Fibroblast of the aortic adventitia (primary cell): ENCODE data around the gene MPZL3. TPM values are rescaled to one million over a fixed set of nuclear protein-coding genes. Genes with fewer than 3 reads are reported as not detected.

Experiments used
- DNase-seq: peaks from one replicate; pipeline ENCODE4 v3.0.0-alpha.2; 2010; ENCODE audit warnings: low read depth
- H3K4me3 ChIP-seq: 2 replicates; pipeline ENCODE4 v1.5.1; 2011; ENCODE audit warnings: low read depth, mild to moderate bottlenecking, control low read depth, low read length, moderate library complexity
- total RNA-seq: library from RNA; depleted of rRNA; stranded (reverse); fragments of >200 nt; gene quantifications from 2 replicates; pipeline ENCODE4 v1.2.3, GENCODE V29; 2012; ENCODE audit warnings: low replicate concordance
- TF ChIP-seq, protein P1 (sequence below): IDR thresholded peaks from 2 replicates; pipeline ENCODE4 v1.5.1; 2011; ENCODE audit warnings: mild to moderate bottlenecking, low read length, control low read depth, inconsistent platforms; ENCODE audit not compliant: insufficient read depth

The MPZL3 gene
- total RNA-seq, 1 donor, result 0.45 TPM

- peak; percentile 9 for DNase-seq
- H3K4me3 ChIP-seq, result no peak overlapping the region
- TF ChIP-seq, protein P1, sequence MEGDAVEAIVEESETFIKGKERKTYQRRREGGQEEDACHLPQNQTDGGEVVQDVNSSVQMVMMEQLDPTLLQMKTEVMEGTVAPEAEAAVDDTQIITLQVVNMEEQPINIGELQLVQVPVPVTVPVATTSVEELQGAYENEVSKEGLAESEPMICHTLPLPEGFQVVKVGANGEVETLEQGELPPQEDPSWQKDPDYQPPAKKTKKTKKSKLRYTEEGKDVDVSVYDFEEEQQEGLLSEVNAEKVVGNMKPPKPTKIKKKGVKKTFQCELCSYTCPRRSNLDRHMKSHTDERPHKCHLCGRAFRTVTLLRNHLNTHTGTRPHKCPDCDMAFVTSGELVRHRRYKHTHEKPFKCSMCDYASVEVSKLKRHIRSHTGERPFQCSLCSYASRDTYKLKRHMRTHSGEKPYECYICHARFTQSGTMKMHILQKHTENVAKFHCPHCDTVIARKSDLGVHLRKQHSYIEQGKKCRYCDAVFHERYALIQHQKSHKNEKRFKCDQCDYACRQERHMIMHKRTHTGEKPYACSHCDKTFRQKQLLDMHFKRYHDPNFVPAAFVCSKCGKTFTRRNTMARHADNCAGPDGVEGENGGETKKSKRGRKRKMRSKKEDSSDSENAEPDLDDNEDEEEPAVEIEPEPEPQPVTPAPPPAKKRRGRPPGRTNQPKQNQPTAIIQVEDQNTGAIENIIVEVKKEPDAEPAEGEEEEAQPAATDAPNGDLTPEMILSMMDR, result peak; percentile 22
These were observed 38.8 kb upstream of the MPZL3 start for GRCh38 chr11:118290923-118291322.

GRCh38 chr11:118289401-118289800 is 37.2 kb upstream of the MPZL3 start:
- peak; percentile 3 for DNase-seq
- no peak overlapping the region for H3K4me3 ChIP-seq
- TF ChIP-seq, protein P1, result no peak

DNA sequence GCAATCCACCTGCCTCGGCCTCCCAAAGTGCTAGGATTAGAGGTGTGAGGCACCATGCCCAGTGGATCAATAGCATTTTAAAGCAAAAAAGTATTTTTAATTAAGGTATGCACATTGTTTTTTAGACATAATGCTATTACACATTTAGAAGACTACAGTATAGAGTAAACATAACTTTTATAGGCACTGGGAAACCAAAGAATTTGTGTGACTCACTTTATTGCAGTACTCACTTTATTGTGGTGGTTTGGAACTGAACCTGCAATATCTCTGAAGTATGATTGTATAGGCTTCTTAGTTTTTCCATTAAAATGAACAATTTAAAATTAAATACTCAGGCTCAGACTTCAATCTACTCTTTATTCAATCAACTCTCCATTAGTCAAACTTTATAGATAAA is 34.8 kb upstream of the MPZL3 start:
- H3K4me3 ChIP-seq, result no peak overlapping the region
- TF ChIP-seq, protein P1, result no peak
- DNase-seq, result peak; percentile 2

DNA sequence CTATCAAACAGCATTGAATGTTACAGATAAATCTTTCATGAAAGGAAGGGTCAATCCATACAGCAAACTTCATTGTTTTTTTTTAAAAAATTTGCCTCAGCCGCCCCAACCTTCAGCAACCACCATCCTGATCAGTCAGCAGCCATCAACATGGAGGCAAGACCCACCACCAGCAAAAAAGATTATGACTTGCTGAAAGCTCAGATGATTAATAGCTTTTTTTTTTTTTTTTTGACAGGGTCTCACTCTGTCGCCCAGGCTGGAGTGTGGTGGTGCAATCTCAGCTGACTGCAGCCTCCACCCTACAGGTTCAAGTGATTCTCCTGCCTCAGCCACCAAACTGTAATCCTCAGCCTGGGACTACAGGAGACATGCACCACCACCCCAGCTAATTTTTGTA is 34.4 kb upstream of the MPZL3 start:
- H3K4me3 ChIP-seq, result no peak overlapping the region
- no peak for DNase-seq
- TF ChIP-seq, protein P1, result no peak

- TF ChIP-seq, protein P1, result no peak
- no peak for DNase-seq
- no peak overlapping the region for H3K4me3 ChIP-seq
These were observed 31.7 kb upstream of the MPZL3 start for GRCh38 chr11:118283756-118284350.

- TF ChIP-seq, protein P1, result no peak
- H3K4me3 ChIP-seq, result no peak overlapping the region
- no peak for DNase-seq
These were observed 31.0 kb upstream of the MPZL3 start for GRCh38 chr11:118283037-118283636.

- H3K4me3 ChIP-seq, result no peak overlapping the region
- TF ChIP-seq, protein P1, result no peak
- DNase-seq, result no peak
These were observed 30.4 kb upstream of the MPZL3 start for GRCh38 chr11:118282606-118283005.
